Left forelimb (tissue), 1 donor: ENCODE data around the gene FOXO3.
A peak's percentile ranks its signal among the peaks of the same experiment; 100 is the strongest.
"Not testable (repeated sequence)": the region's sequence is repeated elsewhere in the genome, so short reads cannot be mapped to it uniquely, and the experiment has no call there.

Experiments used
- DNase-seq: peaks from one replicate; pipeline ENCODE4 v3.0.0-alpha.2; 2018; ENCODE audit warnings: low spot score

Gene FOXO3

DNA sequence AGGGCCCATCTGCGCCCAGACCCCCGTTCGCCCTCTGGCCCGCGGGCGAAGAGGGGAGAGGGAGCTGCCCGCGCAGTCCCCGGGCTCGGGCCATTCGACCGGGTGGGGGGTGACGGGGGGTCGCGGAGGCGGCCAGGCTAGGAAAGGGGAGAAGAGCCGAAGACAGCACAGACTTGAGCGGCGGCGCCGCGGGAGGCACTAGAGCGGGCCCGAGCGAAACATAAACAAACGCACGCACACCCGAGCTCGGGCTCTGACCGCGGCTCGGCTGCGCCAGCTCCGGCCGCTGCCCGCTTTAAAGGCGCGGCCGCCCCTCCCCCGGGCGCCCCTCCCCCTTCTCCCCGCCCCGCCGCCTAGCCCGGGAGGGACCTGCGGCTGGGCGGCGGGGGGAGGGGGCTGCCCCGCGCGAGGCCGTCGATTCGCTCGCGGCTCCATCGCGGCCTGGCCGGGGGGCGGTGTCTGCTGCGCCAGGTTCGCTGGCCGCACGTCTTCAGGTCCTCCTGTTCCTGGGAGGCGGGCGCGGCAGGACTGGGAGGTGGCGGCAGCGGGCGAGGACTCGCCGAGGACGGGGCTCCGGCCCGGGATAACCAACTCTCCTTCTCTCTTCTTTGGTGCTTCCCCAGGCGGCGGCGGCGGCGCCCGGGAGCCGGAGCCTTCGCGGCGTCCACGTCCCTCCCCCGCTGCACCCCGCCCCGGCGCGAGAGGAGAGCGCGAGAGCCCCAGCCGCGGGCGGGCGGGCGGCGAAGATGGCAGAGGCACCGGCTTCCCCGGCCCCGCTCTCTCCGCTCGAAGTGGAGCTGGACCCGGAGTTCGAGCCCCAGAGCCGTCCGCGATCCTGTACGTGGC lies at the start of gene FOXO3:
Gene FOXO3, plus strand, starts transcription at position 455 of the 846 bp plus-strand sequence. Its CDS starts 292 bp downstream, at position 747.
- DNase-seq: peak; percentile 92

DNA sequence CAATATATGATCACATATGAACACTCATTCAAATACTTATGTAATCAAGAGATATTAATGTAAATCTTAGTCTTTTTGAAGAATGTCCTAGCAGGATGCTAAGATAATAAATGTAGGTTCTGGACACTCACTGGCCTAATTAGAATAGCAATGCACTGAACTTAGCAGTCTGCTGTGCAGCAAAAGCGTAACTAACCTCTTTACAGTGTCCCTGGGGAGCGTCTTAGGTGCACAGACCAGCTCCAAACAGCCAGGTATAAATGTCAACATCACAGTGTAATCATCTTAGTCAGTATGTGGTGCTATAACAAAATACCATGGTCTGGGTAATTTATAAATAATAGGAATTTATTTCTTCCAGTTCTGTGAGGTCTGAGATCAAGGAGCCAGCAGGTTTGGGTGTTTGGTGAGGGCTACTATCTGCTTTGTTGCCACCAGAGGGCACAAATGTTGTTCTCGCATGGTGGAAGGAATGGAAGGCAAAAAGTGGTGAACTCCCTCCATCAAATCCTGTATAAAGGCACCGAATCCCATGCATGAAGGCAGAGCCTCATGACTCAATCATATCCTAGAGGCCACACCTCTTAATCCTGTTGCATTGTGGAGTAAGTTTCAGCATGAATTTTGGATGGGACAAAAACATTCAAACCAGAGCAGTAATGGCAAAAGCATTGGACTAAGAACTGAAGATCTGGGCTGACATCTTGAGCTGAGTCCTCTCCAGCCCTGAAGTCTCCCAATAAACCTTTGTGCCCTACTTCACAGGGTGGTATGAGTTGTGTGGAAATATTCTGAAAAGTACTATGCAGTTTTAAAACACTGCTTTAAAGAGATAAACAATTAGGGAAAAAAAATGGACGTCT lies 41.8 kb upstream of the FOXO3 start:
- no peak for DNase-seq

DNA sequence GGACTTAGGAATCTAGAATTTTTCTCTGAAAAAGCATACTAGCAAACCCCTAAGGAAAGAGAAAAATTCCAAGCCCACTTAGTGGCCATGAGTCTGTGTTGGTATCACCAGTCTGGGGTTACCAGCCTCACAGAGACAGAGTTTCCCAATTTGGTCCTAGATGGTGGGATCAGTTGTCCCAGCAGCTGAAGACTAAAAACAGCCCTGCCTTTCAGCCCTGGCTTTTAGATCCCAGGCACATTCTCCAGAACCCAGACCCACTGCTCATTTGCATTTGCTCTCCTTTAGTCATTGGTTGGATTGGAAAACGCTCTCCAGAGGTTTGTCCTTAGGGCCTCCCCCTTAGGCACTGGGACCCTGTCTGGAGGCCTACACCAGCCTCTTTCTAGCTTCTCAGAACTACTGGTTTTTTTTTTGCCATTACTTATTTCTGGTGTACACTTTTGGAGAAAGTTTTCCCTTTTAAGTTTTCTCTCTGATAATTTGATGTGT lies 39.1 kb upstream of the FOXO3 start:
- no peak for DNase-seq

- DNase-seq: no peak
Measured at GRCh38 chr6:108523697-108524096, 37.0 kb upstream of the FOXO3 start.

GRCh38 chr6:108524528-108525248 lies 36.0 kb upstream of the FOXO3 start:
- no peak for DNase-seq

DNA sequence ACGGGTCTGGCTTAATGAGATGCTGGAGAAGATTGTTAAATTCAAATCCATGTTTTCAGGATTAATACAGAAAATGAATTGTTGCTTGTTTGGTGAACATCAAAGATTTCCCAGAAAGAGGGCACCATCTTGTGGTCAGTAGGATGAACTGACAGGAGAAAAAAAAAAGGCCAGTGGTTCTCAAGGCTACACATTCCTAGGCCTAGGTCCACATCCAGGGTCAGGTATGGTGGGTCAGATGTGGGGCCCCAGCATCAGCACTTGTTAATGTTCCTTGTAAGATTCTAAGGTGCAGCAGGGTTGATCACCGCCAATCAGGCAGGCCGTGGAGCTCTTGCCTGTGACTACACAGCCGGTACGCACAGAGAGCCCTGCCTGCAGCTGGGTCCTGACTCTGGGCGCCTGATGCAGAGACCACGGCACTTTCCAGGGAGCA lies 34.0 kb upstream of the FOXO3 start:
- DNase-seq: no peak

GRCh38 chr6:108528878-108529277 lies 31.8 kb upstream of the FOXO3 start:
- no peak for DNase-seq

- DNase-seq: no peak
Measured at GRCh38 chr6:108531332-108531731, 29.4 kb upstream of the FOXO3 start.

DNA sequence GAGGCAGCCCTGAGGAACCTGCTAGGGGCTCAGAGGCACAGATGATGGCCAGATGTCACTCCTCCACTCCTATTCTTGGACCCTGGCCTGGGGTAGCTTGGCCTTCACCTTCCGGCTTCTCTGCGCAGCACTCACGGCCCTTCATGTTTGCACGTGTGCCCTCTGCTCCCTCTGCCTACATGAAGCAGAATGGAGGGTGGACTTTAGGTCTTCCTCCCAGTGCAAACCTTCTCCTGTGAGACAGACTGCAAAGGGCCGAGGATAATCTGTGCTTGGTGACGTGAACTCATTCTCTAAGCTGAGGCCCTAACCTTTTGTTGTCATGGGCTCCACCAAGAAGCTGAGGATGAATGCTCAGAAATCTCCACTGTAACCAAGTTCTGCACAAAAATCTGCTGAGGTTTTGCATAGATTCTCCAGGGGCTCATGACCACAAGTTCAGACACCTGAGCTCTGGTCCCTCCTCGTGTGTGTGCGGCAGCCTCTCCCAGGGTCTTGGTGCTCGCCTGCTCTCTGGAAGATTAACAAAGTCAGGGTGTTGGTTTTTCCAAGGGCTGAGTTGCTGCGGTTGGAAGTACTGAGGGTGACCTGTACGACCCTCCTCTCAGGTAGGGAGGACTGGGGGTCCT lies 25.5 kb upstream of the FOXO3 start:
- no peak for DNase-seq

- DNase-seq: not testable (repeated sequence)
Measured at GRCh38 chr6:108535920-108536535, 24.7 kb upstream of the FOXO3 start.

GRCh38 chr6:108541843-108542759 lies 18.6 kb upstream of the FOXO3 start:
- peak; percentile 71 for DNase-seq

GRCh38 chr6:108543175-108543940 lies 17.4 kb upstream of the FOXO3 start:
- no peak for DNase-seq

DNA sequence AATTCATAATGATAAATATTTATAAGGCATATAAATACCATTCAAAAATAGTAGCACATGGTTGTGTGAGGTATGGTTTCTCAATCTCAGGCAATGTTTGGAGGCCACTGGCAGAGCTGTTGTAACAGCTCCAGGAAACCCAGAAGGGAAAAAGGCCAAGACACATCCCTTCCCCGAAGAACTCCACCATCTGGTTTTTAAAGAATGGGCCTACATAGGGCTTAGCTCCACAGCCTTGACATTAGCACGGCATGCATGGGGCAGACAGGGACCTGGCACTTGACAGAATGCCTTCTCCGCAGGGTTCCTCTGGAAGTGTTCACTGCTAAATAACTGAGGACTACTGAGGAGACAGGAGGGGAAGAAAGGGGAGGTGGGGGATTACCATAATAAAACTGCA lies 16.1 kb upstream of the FOXO3 start:
- DNase-seq: no peak

- DNase-seq: no peak
Measured at GRCh38 chr6:108546079-108547049, 14.4 kb upstream of the FOXO3 start.

GRCh38 chr6:108549241-108549640 lies 11.5 kb upstream of the FOXO3 start:
- DNase-seq: no peak

DNA sequence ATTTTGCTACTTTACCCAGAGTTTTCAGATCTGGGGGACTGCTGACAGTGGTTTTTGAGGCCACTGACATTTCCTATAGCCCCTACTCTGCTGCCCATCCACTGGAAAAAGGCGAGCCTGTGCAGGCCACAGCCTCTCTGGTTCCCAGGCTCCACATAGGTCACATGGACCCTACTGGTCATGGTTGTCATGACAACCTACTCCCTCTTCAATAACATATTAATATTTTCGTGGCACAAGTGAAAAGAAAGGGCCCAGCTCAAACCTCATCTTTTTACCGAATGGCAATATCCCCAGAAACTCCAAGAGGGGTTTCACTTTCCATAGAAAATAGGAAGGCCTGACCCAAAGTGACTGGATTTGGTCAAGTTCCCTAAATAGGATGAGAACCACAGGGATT lies 11.0 kb upstream of the FOXO3 start:
- DNase-seq: no peak

DNA sequence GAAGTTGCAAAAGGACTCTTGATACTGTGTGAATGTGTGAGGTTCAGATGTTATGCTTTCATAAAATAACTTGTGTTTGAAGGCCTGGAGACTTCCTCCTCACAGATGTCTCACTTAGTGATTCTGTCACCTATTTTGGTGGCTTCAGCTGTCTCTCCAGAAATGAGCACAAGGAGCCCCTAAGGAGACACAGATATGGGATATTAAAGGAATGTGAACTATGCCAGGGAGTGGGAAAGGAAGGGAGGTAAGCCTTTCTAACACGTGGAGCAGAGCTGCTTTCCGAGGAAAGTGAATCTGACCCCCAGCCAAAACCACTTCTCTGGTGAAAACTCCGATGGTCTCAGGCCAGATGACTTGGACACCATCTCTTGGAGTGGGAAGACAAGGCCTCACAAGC lies 10.5 kb upstream of the FOXO3 start:
- no peak for DNase-seq

DNA sequence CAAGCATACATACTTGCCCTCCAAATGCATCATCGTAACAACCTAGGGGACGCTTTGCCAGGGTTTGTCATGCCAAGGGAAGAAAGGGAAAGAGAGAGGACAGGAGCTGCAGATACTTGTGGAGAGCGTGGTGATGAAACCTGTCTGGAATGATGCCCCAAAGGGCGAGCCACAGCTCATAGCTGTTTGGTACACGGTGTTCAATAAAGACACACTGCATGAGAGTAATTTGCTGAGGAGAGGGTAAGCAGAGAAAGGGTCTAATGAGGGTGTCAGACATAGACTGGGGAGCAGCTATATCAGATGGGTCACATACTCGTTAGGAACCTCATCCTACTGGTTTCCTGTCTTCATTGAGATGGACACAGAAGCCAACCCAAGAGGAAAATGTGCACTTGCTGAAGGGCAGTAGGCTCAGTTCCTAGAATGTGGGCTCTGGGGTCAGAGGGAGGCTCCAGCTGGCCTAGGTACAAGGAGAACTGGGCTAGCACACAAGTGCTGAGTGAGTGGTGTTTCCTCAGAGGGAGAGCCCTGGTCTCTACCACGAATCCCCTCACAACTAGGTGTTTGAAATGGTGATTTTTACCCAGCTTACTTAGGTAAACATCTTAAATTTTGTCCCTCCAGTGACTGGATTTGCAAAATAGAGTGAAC lies 5.2 kb upstream of the FOXO3 start:
- no peak for DNase-seq
